Measurements from ENCODE around the gene RAVER2.

DNA sequence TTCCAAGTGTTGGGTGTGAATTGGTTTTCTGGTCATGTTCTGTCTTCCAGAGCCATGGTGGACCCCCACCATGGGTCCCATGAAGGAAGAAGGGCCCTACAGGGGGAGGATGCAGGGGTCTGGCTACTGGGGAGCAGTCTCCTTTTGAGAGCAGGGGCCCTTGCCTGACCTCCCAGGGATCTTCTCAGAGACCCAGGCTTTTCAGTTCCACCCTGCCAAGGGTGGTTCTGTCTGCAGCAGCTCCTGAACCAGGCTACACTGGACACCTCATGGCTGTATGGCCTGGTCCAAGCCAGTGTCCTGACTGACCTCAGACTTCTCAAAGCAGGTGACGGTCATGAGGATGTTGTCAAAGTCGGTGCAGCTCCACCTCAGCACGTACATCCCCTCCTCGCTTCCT lies 112.5 kb downstream of the RAVER2 start:
- TF ChIP-seq, protein P1, sequence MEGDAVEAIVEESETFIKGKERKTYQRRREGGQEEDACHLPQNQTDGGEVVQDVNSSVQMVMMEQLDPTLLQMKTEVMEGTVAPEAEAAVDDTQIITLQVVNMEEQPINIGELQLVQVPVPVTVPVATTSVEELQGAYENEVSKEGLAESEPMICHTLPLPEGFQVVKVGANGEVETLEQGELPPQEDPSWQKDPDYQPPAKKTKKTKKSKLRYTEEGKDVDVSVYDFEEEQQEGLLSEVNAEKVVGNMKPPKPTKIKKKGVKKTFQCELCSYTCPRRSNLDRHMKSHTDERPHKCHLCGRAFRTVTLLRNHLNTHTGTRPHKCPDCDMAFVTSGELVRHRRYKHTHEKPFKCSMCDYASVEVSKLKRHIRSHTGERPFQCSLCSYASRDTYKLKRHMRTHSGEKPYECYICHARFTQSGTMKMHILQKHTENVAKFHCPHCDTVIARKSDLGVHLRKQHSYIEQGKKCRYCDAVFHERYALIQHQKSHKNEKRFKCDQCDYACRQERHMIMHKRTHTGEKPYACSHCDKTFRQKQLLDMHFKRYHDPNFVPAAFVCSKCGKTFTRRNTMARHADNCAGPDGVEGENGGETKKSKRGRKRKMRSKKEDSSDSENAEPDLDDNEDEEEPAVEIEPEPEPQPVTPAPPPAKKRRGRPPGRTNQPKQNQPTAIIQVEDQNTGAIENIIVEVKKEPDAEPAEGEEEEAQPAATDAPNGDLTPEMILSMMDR (IDR thresholded peaks at IDR 0.05; ENCODE audit: low read depth, low read length): no peak
- no peak for TF ChIP-seq EZH2phosphoT487 (IDR thresholded peaks at IDR 0.05; ENCODE audit: low read depth)
